H9 (cell line): ENCODE results near the gene FRMD1. TPM values are rescaled to one million over a fixed set of nuclear protein-coding genes. Genes with fewer than 3 reads are reported as not detected.

Experiments used
- DNase-seq: peaks from one replicate; pipeline ENCODE4 v3.0.0-alpha.2; 2017
- H2AFZ ChIP-seq: one replicate; pipeline ENCODE4 v1.6.1; 2013; ENCODE audit warnings: mild to moderate bottlenecking, low read length, control low read depth, moderate library complexity
- H2AK5ac ChIP-seq: 2 replicates; pipeline ENCODE4 v1.6.1; 2013; ENCODE audit warnings: low read length, control low read depth, mixed read lengths; ENCODE audit not compliant: insufficient read length
- H2BK120ac ChIP-seq: one replicate; pipeline ENCODE4 v1.6.1; 2013; ENCODE audit warnings: low read depth, mild to moderate bottlenecking, low read length, control low read depth, inconsistent platforms; ENCODE audit not compliant: poor library complexity, severe bottlenecking
- H2BK12ac ChIP-seq: 2 replicates; pipeline ENCODE4 v1.6.1; 2013; ENCODE audit warnings: low read length, control low read depth, mixed read lengths, low read depth; ENCODE audit not compliant: insufficient read length
- H2BK15ac ChIP-seq: 2 replicates; pipeline ENCODE4 v1.6.1; 2013; ENCODE audit warnings: low read depth, low read length, control low read depth
- H2BK20ac ChIP-seq: one replicate; pipeline ENCODE4 v1.6.1; 2013; ENCODE audit warnings: low read depth, mild to moderate bottlenecking, low read length, control low read depth, inconsistent platforms; ENCODE audit not compliant: poor library complexity, severe bottlenecking
- H2BK5ac ChIP-seq: 2 replicates; pipeline ENCODE4 v1.6.1; 2013; ENCODE audit warnings: low read length, control low read depth, mixed read lengths; ENCODE audit not compliant: insufficient read length
- H3K14ac ChIP-seq: 2 replicates; pipeline ENCODE4 v1.6.1; 2013; ENCODE audit warnings: low read length, control low read depth; ENCODE audit not compliant: insufficient read depth
- H3K18ac ChIP-seq: 2 replicates; pipeline ENCODE4 v1.6.1; 2013; ENCODE audit warnings: low read depth, mild to moderate bottlenecking, mixed read lengths, low read length, control low read depth; ENCODE audit not compliant: insufficient read length
- H3K23ac ChIP-seq: 2 replicates; pipeline ENCODE4 v1.6.1; 2013; ENCODE audit warnings: low read length, control low read depth, mixed read lengths, low read depth; ENCODE audit not compliant: insufficient read length
- H3K23me2 ChIP-seq: 2 replicates; pipeline ENCODE4 v1.6.1; 2013; ENCODE audit warnings: low read depth, mild to moderate bottlenecking, mixed read lengths, low read length, control low read depth; ENCODE audit not compliant: insufficient read length, poor library complexity, severe bottlenecking
- H3K27ac ChIP-seq: 2 replicates; pipeline ENCODE4 v1.5.1; 2013; ENCODE audit warnings: low read length, control low read depth, mixed read lengths, low read depth; ENCODE audit not compliant: insufficient read length
- H3K27me3 ChIP-seq: 2 replicates; pipeline ENCODE4 v1.6.1; 2013; ENCODE audit warnings: low read length, control low read depth, inconsistent platforms; ENCODE audit not compliant: insufficient read depth
- H3K4ac ChIP-seq: 2 replicates; pipeline ENCODE4 v1.6.1; 2013; ENCODE audit warnings: low read depth, mild to moderate bottlenecking, control low read depth, inconsistent platforms, low read length, moderate library complexity
- H3K4me1 ChIP-seq: 2 replicates; pipeline ENCODE4 v1.6.1; 2013; ENCODE audit warnings: low read length, control low read depth, inconsistent platforms; ENCODE audit not compliant: insufficient read depth
- H3K4me2 ChIP-seq: 2 replicates; pipeline ENCODE4 v1.6.1; 2013; ENCODE audit warnings: low read length, control low read depth, mixed read lengths; ENCODE audit not compliant: insufficient read length, insufficient read depth
- H3K56ac ChIP-seq: 2 replicates; pipeline ENCODE4 v1.6.1; 2013; ENCODE audit warnings: low read depth, mild to moderate bottlenecking, mixed read lengths, low read length, control low read depth; ENCODE audit not compliant: insufficient read length
- H3K79me1 ChIP-seq: 2 replicates; pipeline ENCODE4 v1.6.1; 2013; ENCODE audit warnings: low read depth, mild to moderate bottlenecking, moderate library complexity, low read length, control low read depth, inconsistent platforms; ENCODE audit not compliant: insufficient read depth, poor library complexity, severe bottlenecking
- H3K79me2 ChIP-seq: 2 replicates; pipeline ENCODE4 v1.6.1; 2013; ENCODE audit warnings: low read length, control low read depth, inconsistent platforms; ENCODE audit not compliant: insufficient read depth
- H3K9ac ChIP-seq: 2 replicates; pipeline ENCODE4 v1.6.1; 2013; ENCODE audit warnings: low read length, control low read depth, mixed read lengths; ENCODE audit not compliant: insufficient read length; ENCODE audit errors: extremely low read depth
- H3K9me3 ChIP-seq: one replicate; pipeline ENCODE4 v1.6.1; 2013; ENCODE audit warnings: low read depth, low read length, inconsistent platforms; ENCODE audit not compliant: control insufficient read depth
- H3T11ph ChIP-seq: one replicate; pipeline ENCODE4 v1.6.1; 2013; ENCODE audit warnings: mild to moderate bottlenecking, low read length, control low read depth, inconsistent platforms
- H4K20me1 ChIP-seq: one replicate; pipeline ENCODE4 v1.6.1; 2013; ENCODE audit not compliant: control insufficient read depth, insufficient read length, insufficient read depth
- H4K5ac ChIP-seq: 2 replicates; pipeline ENCODE4 v1.6.1; 2013; ENCODE audit warnings: low read depth, mild to moderate bottlenecking, mixed read lengths, low read length, control low read depth; ENCODE audit not compliant: insufficient read length
- H4K8ac ChIP-seq: replicated peaks from 2 replicates; pipeline ENCODE4 v1.6.1; 2013; ENCODE audit warnings: low read length, control low read depth, mixed read lengths, low read depth; ENCODE audit not compliant: insufficient read length
- H4K91ac ChIP-seq: 2 replicates; pipeline ENCODE4 v1.6.1; 2013; ENCODE audit warnings: low read depth, mild to moderate bottlenecking, moderate library complexity, mixed read lengths, low read length, control low read depth; ENCODE audit not compliant: insufficient read length
- H3K27ac Mint-ChIP-seq, 3 experiments: 2 replicates in 2 of 3; 3 replicates in 1 of 3; pipeline ENCODE4 v1.8.0; 2020 to 2021; ENCODE audit warnings: mixed read lengths in 3 of 3, mild to moderate bottlenecking in 1 of 3, moderate library complexity in 1 of 3
- H3K27me3 Mint-ChIP-seq: 2 replicates; pipeline ENCODE4 v1.8.0; 2021; ENCODE audit warnings: low read depth, mild to moderate bottlenecking, moderate library complexity, mixed read lengths
- H3K36me3 Mint-ChIP-seq, 3 experiments: 2 replicates in 2 of 3; 3 replicates in 1 of 3; pipeline ENCODE4 v1.8.0; 2020 to 2021; ENCODE audit warnings: low read depth in 3 of 3, mixed read lengths in 3 of 3; ENCODE audit not compliant: insufficient read depth in 1 of 3
- H3K4me1 Mint-ChIP-seq, 2 experiments: 2 replicates each; pipeline ENCODE4 v1.8.0; 2020; ENCODE audit warnings: mixed read lengths in 2 of 2
- H3K4me3 Mint-ChIP-seq, 2 experiments: 2 replicates in 1 of 2; 3 replicates in 1 of 2; pipeline ENCODE4 v1.8.0; 2020 to 2021; ENCODE audit warnings: mild to moderate bottlenecking in 2 of 2, mixed read lengths in 2 of 2, moderate library complexity in 1 of 2
- H3K9me3 Mint-ChIP-seq, 2 experiments: 2 replicates in 1 of 2; 3 replicates in 1 of 2; pipeline ENCODE4 v1.8.0; 2020; ENCODE audit warnings: mild to moderate bottlenecking in 2 of 2, mixed read lengths in 2 of 2, moderate library complexity in 1 of 2
- WGBS: extraction: QIAGEN DNeasy Blood & Tissue Kit; methylation state at CpG from one replicate; pipeline ENCODE4 v1.1.7; 2013; ENCODE audit warnings: missing lambda C conversion rate, low lambda C conversion rate, mixed read lengths; ENCODE audit not compliant: insufficient read length; ENCODE audit errors: extremely low coverage; 5-methylcytosine and 5-hydroxymethylcytosine counted together
- total RNA-seq: library from RNA; stranded (reverse); gene quantifications from 2 replicates; pipeline ENCODE4 v1.2.1, GENCODE V29; 2021
- TF ChIP-seq, protein P1 (sequence below): fragments of 200-600 bp; sonication (generic); conservative IDR thresholded peaks from 3 replicates; pipeline ENCODE4 v1.8.0; 2021; ENCODE audit warnings: antibody characterized with exemption, mild to moderate bottlenecking

FRMD1 gene
- total RNA-seq, 1 experiment from 2014 or later, result not detected

DNA sequence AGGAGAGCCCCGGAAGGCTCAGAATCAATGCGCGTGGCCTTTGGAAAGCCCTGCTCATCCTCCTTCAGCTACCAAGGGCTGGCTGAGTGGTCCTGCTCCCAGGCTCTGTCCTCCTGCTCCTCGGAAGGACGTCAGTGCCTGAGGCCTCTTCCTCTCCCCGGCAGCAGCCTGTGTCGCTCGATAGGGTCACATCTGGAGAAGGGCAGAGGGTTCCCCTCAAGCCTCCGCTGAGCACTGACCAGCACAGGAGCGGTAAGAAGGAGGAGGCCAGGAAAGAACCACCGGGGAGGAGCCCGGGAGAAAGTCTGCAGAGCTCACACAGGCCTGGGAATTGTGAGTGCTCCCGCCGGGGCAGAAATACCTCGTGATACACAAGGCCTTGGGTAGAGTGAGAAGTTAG, 60.3 kb downstream of the FRMD1 start:
- no peak overlapping the region for H3T11ph ChIP-seq
- no peak overlapping the region for H3K23ac ChIP-seq
- H2BK5ac ChIP-seq, result no peak overlapping the region
- H4K91ac ChIP-seq, result no peak overlapping the region
- TF ChIP-seq, protein P1, sequence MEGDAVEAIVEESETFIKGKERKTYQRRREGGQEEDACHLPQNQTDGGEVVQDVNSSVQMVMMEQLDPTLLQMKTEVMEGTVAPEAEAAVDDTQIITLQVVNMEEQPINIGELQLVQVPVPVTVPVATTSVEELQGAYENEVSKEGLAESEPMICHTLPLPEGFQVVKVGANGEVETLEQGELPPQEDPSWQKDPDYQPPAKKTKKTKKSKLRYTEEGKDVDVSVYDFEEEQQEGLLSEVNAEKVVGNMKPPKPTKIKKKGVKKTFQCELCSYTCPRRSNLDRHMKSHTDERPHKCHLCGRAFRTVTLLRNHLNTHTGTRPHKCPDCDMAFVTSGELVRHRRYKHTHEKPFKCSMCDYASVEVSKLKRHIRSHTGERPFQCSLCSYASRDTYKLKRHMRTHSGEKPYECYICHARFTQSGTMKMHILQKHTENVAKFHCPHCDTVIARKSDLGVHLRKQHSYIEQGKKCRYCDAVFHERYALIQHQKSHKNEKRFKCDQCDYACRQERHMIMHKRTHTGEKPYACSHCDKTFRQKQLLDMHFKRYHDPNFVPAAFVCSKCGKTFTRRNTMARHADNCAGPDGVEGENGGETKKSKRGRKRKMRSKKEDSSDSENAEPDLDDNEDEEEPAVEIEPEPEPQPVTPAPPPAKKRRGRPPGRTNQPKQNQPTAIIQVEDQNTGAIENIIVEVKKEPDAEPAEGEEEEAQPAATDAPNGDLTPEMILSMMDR, result no peak
- H3K4me1 ChIP-seq, result no peaks in the 10 kb centered on the region
- no peak overlapping the region for H4K5ac ChIP-seq
- Mint-ChIP-seq H3K27ac (no peak overlapping the region), H3K4me1 (peaks cover 13 to 14% of the 10 kb centered on the region in 2 experiments), H3K4me3 (no peak overlapping the region), H3K9me3 (peaks cover 1 to 4% of the 10 kb centered on the region in 2 experiments; a peak in 2 of 5 replicates), H3K27me3 (no peaks in the 10 kb centered on the region; the same call in 1 of the 2 replicates), H3K36me3 (peaks cover 0 to 11% (median 0%) of the 10 kb centered on the region in 3 experiments; a peak in 3 of 7 replicates)
- no peak overlapping the region for H3K4me2 ChIP-seq
- no peak overlapping the region for H3K4ac ChIP-seq
- no peaks in the 10 kb centered on the region for H3K27me3 ChIP-seq
- no CpG with 5 or more reads among the region's 15 CpGs for WGBS
- no peak overlapping the region for H3K27ac ChIP-seq
- no peaks in the 10 kb centered on the region for H3K79me2 ChIP-seq
- H2AK5ac ChIP-seq, result no peak overlapping the region
- H4K8ac ChIP-seq, result no peak overlapping the region
- H3K79me1 ChIP-seq, result no peaks in the 10 kb centered on the region
- DNase-seq, result no peak
- H3K9me3 ChIP-seq, result no peaks in the 10 kb centered on the region
- H3K18ac ChIP-seq, result no peak overlapping the region
- no peak overlapping the region for H3K56ac ChIP-seq
- no peak overlapping the region for H3K14ac ChIP-seq
- H2BK120ac ChIP-seq, result no peak overlapping the region
- no peak overlapping the region for H2BK15ac ChIP-seq
- H2BK12ac ChIP-seq, result no peak overlapping the region
- H2AFZ ChIP-seq, result no peak overlapping the region
- H2BK20ac ChIP-seq, result no peak overlapping the region
- no peaks in the 10 kb centered on the region for H4K20me1 ChIP-seq
- no peak overlapping the region for H3K9ac ChIP-seq
- H3K23me2 ChIP-seq, result no peaks in the 10 kb centered on the region
